ENCODE measurements around the gene ATXN1.
A peak's percentile ranks its signal among the peaks of the same experiment; 100 is the strongest.

Gene ATXN1

DNA sequence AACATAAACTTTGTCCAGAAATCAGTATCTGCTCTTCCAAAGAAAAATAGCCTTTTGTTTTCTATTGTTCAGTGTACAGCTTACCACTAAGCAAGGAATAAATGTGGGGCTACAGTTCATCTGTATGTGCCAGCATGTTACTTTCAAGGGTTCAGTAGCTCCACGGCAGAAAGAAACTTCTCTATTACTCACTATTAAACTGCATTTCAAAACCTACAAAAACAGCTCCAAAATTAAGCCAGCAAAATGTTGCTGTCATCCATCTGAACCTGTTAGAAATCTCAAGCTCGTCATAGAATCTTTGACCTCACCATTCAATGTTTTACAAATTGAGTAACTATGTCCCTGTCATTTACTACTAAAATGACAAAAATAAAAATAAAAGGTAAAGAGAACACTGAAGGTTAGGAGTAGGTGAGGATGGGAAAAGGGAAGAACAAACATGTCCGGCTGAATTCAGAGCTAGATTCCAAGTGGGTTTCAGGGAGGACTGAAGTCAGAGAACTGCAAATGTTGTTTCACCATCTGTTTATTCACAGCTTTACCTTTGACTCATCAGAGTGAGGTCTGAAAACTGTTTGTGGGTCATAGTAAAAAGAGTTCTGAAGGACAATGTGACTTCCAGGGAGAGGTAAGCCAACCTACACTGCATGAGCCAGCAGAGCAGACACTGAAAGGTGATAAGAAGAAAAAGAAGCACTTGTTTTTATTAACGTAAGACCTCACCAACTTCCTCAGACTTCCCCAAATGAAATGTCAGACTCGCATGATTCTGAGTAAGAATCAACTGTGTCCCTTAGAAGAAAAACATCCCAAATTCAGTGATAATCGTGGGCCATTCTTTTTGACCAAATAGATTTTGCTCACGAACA lies 62.0 kb downstream of the ATXN1 start:
- no peak for DNase-seq (ENCODE audit: low read depth in 2 of 2)

GRCh38 chr6:16698162-16698533 lies 63.1 kb downstream of the ATXN1 start:
- no peak for DNase-seq (ENCODE audit: low read depth in 2 of 2)

DNA sequence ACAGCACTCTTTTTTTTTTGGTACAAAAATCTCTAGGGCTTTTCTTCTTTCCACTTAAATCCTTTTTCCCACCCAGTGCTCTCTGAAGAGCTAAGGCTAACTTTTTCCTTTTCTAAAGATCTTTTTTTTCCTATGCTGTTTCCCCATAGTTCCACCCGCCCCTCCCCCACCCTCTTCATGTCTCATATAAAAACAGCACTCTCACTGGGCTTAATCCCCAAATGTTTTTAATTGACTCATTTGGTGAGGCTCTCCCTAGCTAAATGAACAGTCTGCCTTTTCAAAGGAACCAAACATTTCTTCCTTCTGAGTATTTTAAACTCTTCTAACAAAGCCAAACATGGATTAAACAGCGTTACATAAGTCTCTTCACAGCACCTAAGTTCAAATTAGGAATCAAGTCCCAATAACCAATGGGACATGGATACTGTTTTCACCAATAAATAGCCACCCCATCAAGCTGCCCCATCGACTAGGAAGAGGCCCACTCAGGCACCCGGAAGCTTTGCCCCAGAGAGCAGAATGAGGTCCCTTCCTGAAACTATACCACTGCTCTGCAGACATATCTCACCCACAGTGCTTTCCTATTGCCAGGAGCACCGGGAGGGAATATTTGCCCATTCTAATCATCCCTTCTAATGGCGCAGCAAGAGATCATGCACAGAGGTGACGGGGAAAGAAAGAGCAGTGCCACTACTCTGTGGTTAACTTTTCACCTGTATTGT lies 63.7 kb downstream of the ATXN1 start:
- peak in 1 of 2 experiments; percentile 34 for DNase-seq (ENCODE audit: low read depth in 2 of 2)

GRCh38 chr6:16696496-16696895 lies 64.8 kb downstream of the ATXN1 start:
- no peak for DNase-seq (ENCODE audit: low read depth in 2 of 2)

- no peak for DNase-seq (ENCODE audit: low read depth in 2 of 2)
Observed at GRCh38 chr6:16694781-16695578, 66.3 kb downstream of the ATXN1 start.

DNA sequence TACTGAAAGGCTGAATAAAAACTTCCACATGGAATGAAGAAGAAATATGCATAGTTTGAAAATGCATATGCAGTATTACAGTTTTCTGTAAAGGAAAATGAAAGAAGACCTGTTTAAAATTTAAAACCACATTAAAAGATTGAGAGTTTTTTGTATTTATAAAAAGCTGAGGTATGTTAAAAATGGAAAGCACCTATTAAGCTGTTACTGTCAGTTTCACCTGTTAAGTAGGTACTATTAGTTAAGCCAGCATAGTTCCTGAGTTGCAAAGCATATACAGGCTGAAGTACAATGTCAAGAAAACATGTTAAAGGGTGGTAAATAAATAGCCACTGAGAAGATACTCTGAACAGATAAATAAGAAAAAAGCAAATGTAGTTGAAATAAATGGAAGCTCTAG lies 69.9 kb downstream of the ATXN1 start:
- no peak for DNase-seq (ENCODE audit: low read depth in 2 of 2)

- peak in 1 of 2 experiments; percentile 29 for DNase-seq (ENCODE audit: low read depth in 2 of 2)
Observed at GRCh38 chr6:16690608-16691142, 70.6 kb downstream of the ATXN1 start.

DNA sequence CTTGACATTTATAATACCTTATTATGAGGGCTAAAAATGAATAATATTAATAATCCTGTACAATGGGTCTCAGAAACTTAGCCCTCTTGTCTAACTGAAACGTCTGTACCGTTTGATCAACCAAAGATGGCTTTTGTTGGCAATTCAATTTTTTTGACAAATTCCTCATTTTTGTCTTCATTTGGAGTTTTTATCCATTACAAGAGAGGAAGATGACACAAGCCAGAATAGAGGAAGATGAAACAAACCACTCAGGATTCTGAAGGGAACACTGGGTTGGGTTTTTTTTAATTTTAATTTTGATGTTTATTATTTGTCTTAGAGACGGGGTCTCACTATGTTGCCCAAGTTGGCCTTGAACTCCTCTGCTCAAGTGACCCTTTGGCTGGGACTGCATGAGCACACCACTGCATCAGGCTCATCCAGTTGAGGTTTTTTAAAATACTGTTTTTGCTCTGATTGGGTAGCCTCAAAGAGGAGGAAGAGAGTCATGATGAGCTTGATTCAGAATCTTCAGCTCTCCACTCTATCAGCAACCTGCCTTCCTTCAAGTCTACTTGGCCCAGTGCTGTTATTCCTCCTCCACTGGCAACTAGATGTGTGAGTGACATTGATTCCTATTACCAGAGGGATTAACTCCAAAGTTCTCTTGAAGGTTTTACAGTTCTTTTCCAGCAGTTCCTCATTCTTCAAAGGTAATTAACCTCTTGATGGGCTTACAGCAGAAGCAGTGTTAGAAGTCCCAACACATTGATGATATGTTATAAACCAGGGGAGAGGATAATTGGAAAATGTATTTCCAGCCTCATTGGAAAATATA lies 71.3 kb downstream of the ATXN1 start:
- no peak for DNase-seq (ENCODE audit: low read depth in 2 of 2)

GRCh38 chr6:16688984-16689636 lies 72.2 kb downstream of the ATXN1 start:
- peak; percentile 79 to 80 for DNase-seq (ENCODE audit: low read depth in 2 of 2)

- no peak for DNase-seq (ENCODE audit: low read depth in 2 of 2)
Observed at GRCh38 chr6:16688436-16688835, 72.8 kb downstream of the ATXN1 start.

DNA sequence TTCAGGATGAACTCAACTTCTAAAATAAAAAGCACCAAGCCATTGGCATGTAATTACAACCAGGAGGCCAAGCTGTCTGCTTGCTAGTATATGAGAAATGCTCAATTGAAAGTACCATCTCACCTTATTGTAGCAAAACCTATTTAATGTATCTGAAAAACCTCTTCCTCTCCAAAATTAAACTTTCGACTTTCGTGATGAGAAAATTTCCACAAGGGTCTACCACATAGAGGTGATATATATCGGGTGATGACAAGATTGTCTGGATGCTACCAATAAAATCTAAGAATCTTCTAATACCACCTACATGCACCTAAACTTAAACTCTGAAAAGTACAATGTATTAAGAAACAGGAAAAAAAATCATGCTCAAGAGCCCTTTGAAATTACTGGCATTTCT lies 74.2 kb downstream of the ATXN1 start:
- DNase-seq (ENCODE audit: low read depth in 2 of 2): no peak

- DNase-seq (ENCODE audit: low read depth in 2 of 2): no peak
Observed at GRCh38 chr6:16684896-16685554, 76.2 kb downstream of the ATXN1 start.

- no peak for DNase-seq (ENCODE audit: low read depth in 2 of 2)
Observed at GRCh38 chr6:16684195-16684689, 77.0 kb downstream of the ATXN1 start.

- peak in 1 of 2 experiments; percentile 34 for DNase-seq (ENCODE audit: low read depth in 2 of 2)
Observed at GRCh38 chr6:16683641-16684194, 77.5 kb downstream of the ATXN1 start.

GRCh38 chr6:16681260-16681873 lies 79.9 kb downstream of the ATXN1 start:
- peak; percentile 85 to 86 for DNase-seq (ENCODE audit: low read depth in 2 of 2)

DNA sequence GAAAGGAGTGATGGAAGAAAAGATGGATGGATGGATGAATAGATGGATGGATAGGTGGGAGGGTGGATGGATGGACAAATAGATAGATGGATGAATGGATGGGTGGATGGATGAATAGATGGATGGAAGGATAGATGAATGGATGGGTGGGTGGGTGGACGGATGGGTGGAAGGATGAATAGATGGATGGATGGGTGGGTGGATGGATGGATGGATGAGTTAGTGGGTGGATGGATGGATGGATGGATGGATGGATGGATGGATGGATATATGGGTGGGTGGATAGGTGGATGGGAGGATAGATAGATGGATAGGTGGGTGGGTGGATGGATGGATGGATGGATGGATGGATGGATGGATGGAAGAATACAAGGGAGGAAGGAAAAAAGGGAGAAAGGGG lies 82.2 kb downstream of the ATXN1 start:
- DNase-seq (ENCODE audit: low read depth in 2 of 2): no peak

DNA sequence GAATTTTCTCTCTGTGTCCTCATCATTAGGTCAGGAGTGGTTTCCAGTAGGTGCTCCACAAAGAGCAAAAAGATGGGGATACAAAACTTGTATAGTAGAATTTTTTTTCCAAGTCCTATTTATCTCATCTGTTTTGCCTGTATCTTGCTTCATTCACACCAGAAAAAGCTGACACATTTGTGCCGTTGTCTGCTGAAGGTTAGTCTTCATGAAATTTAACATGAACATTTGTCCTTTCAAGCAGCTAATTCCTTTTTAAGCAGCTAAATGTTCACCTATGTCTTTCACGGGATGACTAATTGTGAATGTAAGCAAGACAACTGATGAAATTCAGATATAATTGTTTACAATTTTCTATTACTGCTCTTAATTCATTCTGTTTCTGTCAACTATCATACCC lies 83.8 kb downstream of the ATXN1 start:
- DNase-seq (ENCODE audit: low read depth in 2 of 2): no peak

- DNase-seq (ENCODE audit: low read depth in 2 of 2): no peak
Observed at GRCh38 chr6:16676978-16677377, 84.3 kb downstream of the ATXN1 start.

DNA sequence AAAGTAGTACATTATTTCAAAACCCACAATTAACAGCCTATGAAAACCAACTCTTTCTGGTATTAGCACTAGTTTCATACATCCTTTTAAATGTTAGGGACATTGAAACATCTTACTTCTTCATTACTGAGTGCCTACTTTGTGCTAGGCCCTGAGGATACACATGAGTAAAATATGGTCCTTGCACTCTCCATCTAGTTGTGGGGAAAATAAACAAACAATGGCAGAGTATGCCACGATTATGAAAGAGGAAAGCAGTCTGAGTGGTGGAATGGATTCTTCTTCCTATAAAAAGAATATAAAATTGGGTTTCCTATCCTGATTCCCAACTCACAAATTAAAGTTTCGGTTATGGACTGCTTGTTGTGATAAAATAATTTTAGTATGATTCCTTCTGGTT lies 84.9 kb downstream of the ATXN1 start:
- no peak for DNase-seq (ENCODE audit: low read depth in 2 of 2)

Data from fibroblast of skin of left quadriceps (primary cell).